Erythroblast (primary cell): Measurements from ENCODE around the gene TCF23.

ENCODE experiments used
- GATA1 ChIP-seq: IDR thresholded peaks from 2 replicates; pipeline ENCODE4 v1.6.1; 2011; ENCODE audit warnings: low read depth, mild to moderate bottlenecking, control low read depth, low read length, moderate library complexity
- POLR2A ChIP-seq: IDR thresholded peaks from 2 replicates; pipeline ENCODE4 v1.6.1; 2011; ENCODE audit warnings: mild to moderate bottlenecking, low read length

DNA sequence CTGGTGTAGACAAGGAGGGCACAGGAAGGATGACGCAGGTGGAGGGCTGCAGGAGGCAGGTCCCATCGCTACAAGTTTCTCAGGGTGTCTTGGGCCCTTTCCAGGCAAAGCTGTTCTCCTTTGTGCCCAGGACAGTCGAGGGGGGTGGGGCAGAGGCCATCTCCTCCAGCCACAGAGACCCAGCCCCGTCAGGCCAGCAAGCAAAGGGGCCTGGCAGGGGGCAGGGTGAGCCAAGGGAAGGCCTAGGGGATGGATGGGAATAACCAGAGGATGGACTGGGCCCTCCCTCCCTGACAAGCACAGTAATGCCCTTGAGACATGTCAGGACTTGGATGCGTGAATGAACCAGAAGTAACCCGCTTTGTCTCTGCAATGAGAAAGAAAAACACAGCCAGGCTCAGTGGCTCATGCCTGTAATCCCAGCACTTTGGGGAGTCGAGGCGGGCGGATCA lies 6.3 kb downstream of the TCF23 start:
- TF ChIP-seq POLR2A (no peak), GATA1 (no peak)
